HCT116 (cell line): ENCODE results near the gene RBM34.

Source experiments
- CEBPB ChIP-seq: IDR thresholded peaks from 2 replicates; pipeline ENCODE4 v1.6.1; 2012; ENCODE audit warnings: low read depth
- EZH2 ChIP-seq: fragments of 200-600 bp; sonication (generic); IDR thresholded peaks from 2 replicates; pipeline ENCODE4 v1.6.1; 2017; ENCODE audit warnings: antibody characterized with exemption, mixed run types
- RAD21 ChIP-seq: IDR thresholded peaks from 2 replicates; pipeline ENCODE4 v1.6.1; 2012; ENCODE audit warnings: low read depth, mild to moderate bottlenecking
- REST ChIP-seq: IDR thresholded peaks from 2 replicates; pipeline ENCODE4 v1.6.1; 2012; ENCODE audit warnings: low read depth
- SP1 ChIP-seq: IDR thresholded peaks from 2 replicates; pipeline ENCODE4 v1.6.1; 2012; ENCODE audit warnings: low read depth
- TF ChIP-seq, protein P1 (sequence below), 3 experiments: fragments of 200-600 bp in 1 of 3; sonication (generic) in 1 of 3; IDR thresholded peaks in 2 of 3; conservative IDR thresholded peaks in 1 of 3; 2 replicates each; pipeline ENCODE4 v1.5.1; 2012 to 2017; ENCODE audit warnings: low read depth in 2 of 3, low read length in 2 of 3, antibody characterized with exemption in 1 of 3, borderline replicate concordance in 1 of 3, control low read depth in 1 of 3, mild to moderate bottlenecking in 1 of 3, mixed read lengths in 1 of 3, mixed run types in 1 of 3, moderate library complexity in 1 of 3; ENCODE audit not compliant: insufficient read depth in 1 of 3

DNA sequence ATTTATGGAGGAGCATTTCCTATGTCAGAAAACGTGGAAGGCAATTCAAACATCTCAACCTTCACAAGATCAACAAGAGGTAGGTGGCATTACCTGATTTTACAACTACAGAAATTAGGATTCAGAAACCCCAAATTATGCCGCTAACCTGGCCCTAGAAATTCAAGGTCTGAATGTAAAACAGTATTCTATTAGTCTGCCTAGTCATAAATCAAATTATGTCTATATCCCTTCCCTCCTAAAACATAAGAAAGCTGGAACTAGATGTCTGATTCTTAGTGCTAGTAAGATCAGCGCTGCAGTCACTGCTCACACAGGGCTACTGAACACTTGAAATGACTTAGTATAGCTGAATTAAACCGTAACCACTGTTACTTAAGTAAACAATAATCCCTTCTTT, 33.8 kb downstream of the RBM34 start:
- no peak for TF ChIP-seq SP1
- TF ChIP-seq, protein P1, sequence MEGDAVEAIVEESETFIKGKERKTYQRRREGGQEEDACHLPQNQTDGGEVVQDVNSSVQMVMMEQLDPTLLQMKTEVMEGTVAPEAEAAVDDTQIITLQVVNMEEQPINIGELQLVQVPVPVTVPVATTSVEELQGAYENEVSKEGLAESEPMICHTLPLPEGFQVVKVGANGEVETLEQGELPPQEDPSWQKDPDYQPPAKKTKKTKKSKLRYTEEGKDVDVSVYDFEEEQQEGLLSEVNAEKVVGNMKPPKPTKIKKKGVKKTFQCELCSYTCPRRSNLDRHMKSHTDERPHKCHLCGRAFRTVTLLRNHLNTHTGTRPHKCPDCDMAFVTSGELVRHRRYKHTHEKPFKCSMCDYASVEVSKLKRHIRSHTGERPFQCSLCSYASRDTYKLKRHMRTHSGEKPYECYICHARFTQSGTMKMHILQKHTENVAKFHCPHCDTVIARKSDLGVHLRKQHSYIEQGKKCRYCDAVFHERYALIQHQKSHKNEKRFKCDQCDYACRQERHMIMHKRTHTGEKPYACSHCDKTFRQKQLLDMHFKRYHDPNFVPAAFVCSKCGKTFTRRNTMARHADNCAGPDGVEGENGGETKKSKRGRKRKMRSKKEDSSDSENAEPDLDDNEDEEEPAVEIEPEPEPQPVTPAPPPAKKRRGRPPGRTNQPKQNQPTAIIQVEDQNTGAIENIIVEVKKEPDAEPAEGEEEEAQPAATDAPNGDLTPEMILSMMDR (IDR thresholded peaks at IDR 0.05 in 2 of 3, conservative IDR thresholded peaks at IDR 0.05 in 1 of 3; ENCODE audit: borderline replicate concordance in 1 of 3, insufficient read depth in 1 of 3, low read depth in 2 of 3, low read length in 2 of 3): no peak
- no peak for TF ChIP-seq EZH2
- TF ChIP-seq RAD21: no peak
- TF ChIP-seq CEBPB: no peak
- TF ChIP-seq REST: no peak
